GM12865 (cell line): ENCODE data around the gene PNKD.

Source experiments
- DNase-seq: peaks from one replicate; pipeline ENCODE4 v3.0.0; 2010; ENCODE audit warnings: low read depth
- H3K4me3 ChIP-seq: 2 replicates; pipeline ENCODE4 v1.5.1; 2011; ENCODE audit warnings: mild to moderate bottlenecking, low read depth, low read length, control low read depth
- CTCF ChIP-seq: IDR thresholded peaks from 2 replicates; pipeline ENCODE4 v1.5.1; 2011; ENCODE audit warnings: low read length, control low read depth, low read depth, inconsistent platforms; ENCODE audit not compliant: insufficient read depth; ENCODE audit errors: missing control alignments

The PNKD gene

GRCh38 chr2:218294430-218295022 is 24.2 kb downstream of the PNKD start:
- DNase-seq, result no peak
- TF ChIP-seq CTCF, result no peak
- H3K4me3 ChIP-seq, result no peak overlapping the region

GRCh38 chr2:218295029-218295428 is 24.7 kb downstream of the PNKD start:
- no peak for TF ChIP-seq CTCF
- DNase-seq, result no peak
- no peak overlapping the region for H3K4me3 ChIP-seq

- no peak for TF ChIP-seq CTCF
- H3K4me3 ChIP-seq, result no peak overlapping the region
- DNase-seq, result no peak
Observed at GRCh38 chr2:218296200-218296599, 25.9 kb downstream of the PNKD start.

GRCh38 chr2:218296847-218297246 is 26.5 kb downstream of the PNKD start:
- DNase-seq, result no peak
- TF ChIP-seq CTCF, result no peak
- no peak overlapping the region for H3K4me3 ChIP-seq

GRCh38 chr2:218298314-218298875 is 28.1 kb downstream of the PNKD start:
- no peak overlapping the region for H3K4me3 ChIP-seq
- no peak for TF ChIP-seq CTCF
- no peak for DNase-seq

- TF ChIP-seq CTCF, result no peak
- DNase-seq, result no peak
- no peak overlapping the region for H3K4me3 ChIP-seq
Observed at GRCh38 chr2:218300141-218300540, 29.8 kb downstream of the PNKD start.
